Dedifferentiated amniotic fluid mesenchymal stem cell (primary cell): ENCODE data around the gene GOLGA6D.
A peak's percentile ranks its signal among the peaks of the same experiment; 100 is the strongest.
"Not testable (repeated sequence)": the region's sequence is repeated elsewhere in the genome, so short reads cannot be mapped to it uniquely, and the experiment has no call there.

ENCODE experiments used
- DNase-seq: peaks from one replicate; pipeline ENCODE4 v3.0.0-alpha.2; 2016; ENCODE audit errors: extremely low spot score

GOLGA6D gene

GRCh38 chr15:75282572-75282971, at the start of gene GOLGA6D:
Gene GOLGA6D (plus strand): TSS chr15:75282835. CDS start chr15:75282876, 41 bp downstream.
- DNase-seq = not testable (repeated sequence)

- no peak for DNase-seq
Observed at GRCh38 chr15:75233504-75234190, 49.0 kb upstream of the GOLGA6D start.

- DNase-seq = no peak
Observed at GRCh38 chr15:75234191-75234810, 48.3 kb upstream of the GOLGA6D start.

GRCh38 chr15:75235051-75235673, 47.5 kb upstream of the GOLGA6D start:
- no peak for DNase-seq

- no peak for DNase-seq
Observed at GRCh38 chr15:75235760-75236729, 46.6 kb upstream of the GOLGA6D start.

GRCh38 chr15:75237316-75237982, 45.2 kb upstream of the GOLGA6D start:
- no peak for DNase-seq

- no peak for DNase-seq
Observed at GRCh38 chr15:75238150-75238549, 44.5 kb upstream of the GOLGA6D start.

GRCh38 chr15:75245741-75246140, 36.9 kb upstream of the GOLGA6D start:
- DNase-seq = not testable (repeated sequence)

GRCh38 chr15:75248991-75249390, 33.6 kb upstream of the GOLGA6D start:
- DNase-seq = not testable (repeated sequence)

- DNase-seq = no peak
Observed at GRCh38 chr15:75249726-75250125, 32.9 kb upstream of the GOLGA6D start.

- DNase-seq = not testable (repeated sequence)
Observed at GRCh38 chr15:75251343-75251742, 31.3 kb upstream of the GOLGA6D start.

- not testable (repeated sequence) for DNase-seq
Observed at GRCh38 chr15:75252285-75252684, 30.4 kb upstream of the GOLGA6D start.

- not testable (repeated sequence) for DNase-seq
Observed at GRCh38 chr15:75258034-75258433, 24.6 kb upstream of the GOLGA6D start, which contains the start of gene GOLGA6C. Gene GOLGA6C (plus strand): TSS chr15:75258334. CDS start chr15:75258599, 265 bp downstream.

GRCh38 chr15:75258620-75259343, 23.9 kb upstream of the GOLGA6D start:
- not testable (repeated sequence) for DNase-seq

GRCh38 chr15:75259873-75260272, 22.8 kb upstream of the GOLGA6D start:
- not testable (repeated sequence) for DNase-seq

GRCh38 chr15:75273751-75274359, 8.8 kb upstream of the GOLGA6D start:
- DNase-seq = not testable (repeated sequence)

- DNase-seq = not testable (repeated sequence)
Observed at GRCh38 chr15:75274509-75275107, 8.0 kb upstream of the GOLGA6D start.

GRCh38 chr15:75275617-75276016, 7.0 kb upstream of the GOLGA6D start:
- peak; percentile 11 for DNase-seq

- DNase-seq = not testable (repeated sequence)
Observed at GRCh38 chr15:75278497-75278896, 4.1 kb upstream of the GOLGA6D start.
